Measurements from ENCODE around the gene DNMT3A.
A peak's percentile ranks its signal among the peaks of the same experiment; 100 is the strongest.

Gene DNMT3A

DNA sequence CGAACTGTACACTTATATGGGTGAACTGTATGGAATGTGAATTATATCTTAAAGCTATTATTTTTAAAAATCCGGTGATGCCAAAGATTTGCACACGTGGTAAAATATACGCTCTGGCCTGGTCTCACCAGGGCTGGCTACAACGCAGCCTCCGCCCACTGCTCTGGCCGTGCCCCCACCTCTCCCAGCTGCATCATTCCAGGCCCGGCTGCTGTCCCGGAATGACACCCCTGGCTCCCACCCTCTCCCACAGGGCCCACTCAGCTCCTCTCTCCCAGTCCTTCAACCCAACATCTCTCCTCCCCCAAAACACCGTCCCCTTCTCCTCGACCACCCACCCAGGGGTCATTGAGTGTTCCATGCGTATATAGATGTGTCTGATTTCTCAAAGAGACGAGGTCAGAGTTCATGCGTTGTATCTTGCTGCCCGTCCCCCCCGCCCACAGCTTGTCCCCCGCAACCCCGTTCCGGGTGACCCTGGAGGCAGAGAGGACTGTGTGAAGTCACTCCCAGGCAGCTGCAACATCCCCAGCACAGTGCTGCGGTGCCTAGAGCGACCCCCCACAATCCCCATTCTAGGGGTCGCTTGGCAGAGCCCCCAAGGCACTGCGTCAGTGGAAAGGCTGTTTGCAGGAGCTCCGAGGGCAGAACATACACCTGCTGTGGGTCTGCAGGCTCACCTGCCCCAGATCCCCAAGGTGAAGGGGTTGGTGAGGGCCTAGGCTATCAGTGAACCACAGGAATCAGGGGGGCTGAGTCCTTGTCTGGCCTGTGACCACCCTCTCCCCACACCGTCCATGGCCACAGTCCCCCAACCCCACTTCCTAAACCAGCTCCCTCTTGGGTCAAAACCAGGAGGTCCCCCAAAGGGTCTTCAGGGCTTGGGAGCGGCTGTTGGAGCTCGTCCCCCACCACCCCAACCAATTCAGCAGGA lies 13.3 kb downstream of the DNMT3A start:
- DNase-seq (ENCODE audit: extremely low read depth in 1 of 2, low read depth in 1 of 2), result no peak

DNA sequence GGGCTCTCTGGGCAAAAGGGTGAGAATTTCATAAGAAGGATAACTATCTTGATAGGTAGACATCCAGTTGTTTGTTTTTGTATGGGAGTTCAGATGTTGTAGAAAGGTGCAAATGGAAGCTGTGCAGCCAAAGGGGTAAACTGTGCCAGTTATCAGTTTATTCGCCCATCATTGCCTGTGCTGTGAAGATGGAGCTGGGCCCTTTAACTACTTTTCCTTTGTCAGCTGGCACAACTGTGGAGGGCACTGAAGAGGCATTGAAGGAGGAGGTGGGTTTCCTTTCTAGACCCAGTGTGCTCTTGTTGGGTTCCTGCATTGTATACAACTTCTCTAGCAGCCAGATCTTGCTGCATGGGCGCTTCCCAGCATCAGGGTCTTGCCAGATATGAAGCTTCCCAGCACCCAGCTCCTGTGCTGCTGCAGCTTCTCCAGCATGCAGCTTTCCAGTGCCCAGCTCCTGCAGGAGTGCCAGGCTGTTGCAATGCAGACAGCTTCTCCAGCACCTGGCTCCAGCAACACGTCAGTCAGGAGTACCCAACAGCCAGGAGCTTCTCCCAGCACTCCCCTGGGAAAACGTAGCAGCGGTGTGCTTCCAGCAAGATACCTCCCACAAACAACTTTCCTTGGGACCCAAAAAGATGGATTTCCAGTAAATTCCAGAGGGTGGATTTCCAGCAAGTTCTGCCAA lies 15.3 kb downstream of the DNMT3A start:
- DNase-seq (ENCODE audit: extremely low read depth in 1 of 2, low read depth in 1 of 2), result no peak

DNA sequence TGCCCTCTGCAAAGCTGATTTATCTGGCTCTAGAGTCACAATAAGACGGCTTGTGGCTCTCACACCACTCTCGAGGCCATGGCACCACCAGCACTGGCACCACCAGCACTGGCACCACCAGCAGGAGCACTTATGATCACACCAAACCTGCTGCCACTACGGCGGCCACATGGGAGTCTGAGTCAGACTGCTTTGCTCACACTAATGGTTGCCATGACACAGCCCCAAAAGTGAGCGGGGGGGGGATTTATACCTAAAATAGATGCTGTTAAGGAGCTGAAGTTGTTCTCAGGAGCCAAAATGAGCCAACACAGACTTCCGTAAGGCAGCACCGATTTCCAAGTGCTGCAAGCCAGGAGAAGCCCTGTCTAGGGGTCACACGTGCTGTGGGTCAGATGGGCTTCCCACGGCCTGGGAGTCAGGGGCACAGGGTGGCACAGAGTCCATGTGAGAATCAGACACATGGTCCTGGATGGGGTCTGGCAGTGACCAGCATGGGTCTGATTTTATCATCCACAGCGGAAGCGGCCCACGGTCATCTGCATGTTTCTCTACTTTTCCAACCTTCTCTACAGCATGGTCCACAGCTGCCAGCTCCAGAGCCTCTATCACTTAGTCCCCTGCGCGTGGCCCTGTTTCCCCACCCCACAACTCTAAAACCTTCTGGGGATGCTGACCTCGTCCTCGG lies 16.7 kb downstream of the DNMT3A start:
- DNase-seq (ENCODE audit: extremely low read depth in 1 of 2, low read depth in 1 of 2), result no peak

GRCh38 chr2:25324251-25324650 lies 17.5 kb downstream of the DNMT3A start:
- DNase-seq (ENCODE audit: extremely low read depth in 1 of 2, low read depth in 1 of 2), result no peak

DNA sequence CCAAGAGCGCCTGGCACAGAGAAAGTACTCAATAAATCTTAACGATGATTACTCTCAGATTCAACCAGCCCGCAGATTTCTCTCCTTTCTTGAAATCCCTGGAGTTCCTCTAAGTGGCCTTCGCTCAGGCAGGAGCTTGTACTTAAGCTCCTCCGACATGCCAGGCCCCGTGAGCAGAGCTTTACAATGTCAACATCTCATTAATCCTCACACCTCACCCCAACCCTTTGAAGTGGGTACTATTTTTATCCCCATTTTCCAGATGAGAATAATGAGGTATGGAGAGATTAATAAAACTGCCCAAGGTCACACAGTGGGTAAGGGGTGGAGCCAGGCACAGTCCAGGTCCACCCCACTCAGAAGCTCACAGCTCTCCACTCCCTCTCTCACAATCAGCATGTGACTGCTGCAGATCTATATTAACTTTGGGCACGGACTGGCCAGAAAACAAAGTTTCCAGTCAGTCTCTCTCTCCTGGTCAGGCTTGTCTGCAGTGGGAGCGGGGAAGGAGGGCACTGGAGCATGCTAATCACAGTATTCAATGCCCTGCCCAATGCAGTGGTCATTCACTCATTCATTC lies 18.0 kb downstream of the DNMT3A start:
- DNase-seq (ENCODE audit: extremely low read depth in 1 of 2, low read depth in 1 of 2), result no peak

DNA sequence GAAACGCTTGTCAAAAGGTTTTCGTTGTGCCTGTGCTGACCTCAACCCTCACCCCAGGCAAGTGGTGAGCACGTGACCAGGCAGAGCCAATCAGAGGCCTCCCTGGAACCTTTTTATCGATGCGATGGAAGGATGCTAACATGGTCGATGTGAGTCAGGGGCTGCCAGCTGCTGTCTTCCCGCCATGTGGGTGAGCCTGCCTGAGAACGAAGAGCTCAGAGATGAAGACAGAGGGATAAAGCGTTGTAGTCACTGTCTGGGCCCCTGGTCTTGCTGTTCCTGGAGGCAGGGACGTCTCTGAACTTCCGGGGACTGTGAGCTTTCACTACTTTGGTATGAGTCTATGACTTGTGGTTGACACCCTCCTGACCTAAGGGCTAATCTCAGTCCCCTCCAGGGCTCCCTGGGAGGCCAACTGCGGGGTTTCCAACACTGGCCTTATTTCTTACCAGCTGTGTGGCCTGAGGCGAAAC lies 18.6 kb downstream of the DNMT3A start:
- no peak for DNase-seq (ENCODE audit: extremely low read depth in 1 of 2, low read depth in 1 of 2)

DNA sequence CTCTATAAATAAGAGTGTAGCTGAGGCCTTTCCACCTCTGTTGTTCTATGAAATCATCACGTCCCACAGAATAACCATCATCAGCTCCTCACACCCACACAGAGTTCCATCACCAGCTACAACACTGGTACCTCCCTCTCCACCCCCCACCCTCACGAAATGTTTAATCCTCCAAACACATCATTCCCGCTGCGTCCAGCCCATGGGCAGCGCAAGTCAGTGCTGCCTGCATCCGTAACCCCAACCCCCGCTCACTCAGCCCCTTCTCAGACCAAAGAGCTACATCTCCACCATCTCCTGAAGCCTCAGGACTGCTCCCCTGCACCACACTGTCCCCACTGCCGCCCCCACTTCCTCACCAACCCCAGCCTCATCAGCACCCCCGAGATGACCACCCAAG lies 19.4 kb downstream of the DNMT3A start:
- no peak for DNase-seq (ENCODE audit: extremely low read depth in 1 of 2, low read depth in 1 of 2)

DNA sequence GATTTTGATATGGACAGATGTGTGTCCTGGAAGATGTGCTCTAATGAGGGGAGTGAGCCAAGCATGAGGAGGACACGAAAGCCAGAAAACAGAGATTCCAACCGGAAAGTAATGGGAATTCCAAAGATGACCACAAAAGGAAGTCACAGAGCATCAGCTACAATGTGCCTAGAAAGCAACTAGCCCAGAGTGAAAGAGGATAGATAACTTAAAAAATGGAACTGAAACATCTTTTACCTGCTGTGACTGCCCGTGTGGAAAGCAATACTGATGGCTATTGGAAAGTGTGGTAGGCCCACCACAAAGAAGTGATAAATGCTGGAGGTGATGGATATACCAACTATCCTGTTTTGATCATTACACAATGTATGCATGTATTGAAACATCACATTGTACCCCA lies 21.6 kb downstream of the DNMT3A start:
- DNase-seq (ENCODE audit: extremely low read depth in 1 of 2, low read depth in 1 of 2), result no peak

DNA sequence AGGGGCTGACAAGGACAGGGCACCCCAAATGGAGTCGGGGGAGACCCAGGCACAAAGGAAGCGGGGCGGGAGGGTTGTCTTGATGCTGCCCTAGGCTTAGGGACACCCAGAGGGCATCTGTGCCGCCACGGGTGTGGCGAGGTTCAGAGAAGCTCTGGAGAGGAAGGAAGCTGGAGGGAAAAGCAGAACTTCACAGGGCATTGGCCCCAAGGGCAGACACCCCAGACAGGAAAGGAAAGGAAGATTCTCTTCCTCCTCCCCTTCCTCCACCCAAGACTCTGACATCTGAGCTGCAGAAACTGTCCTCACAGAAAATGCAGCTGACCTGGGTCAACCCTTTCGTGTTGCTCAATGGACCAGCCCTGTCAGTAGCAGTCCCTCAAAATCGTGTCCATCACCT lies 25.6 kb downstream of the DNMT3A start:
- DNase-seq (ENCODE audit: extremely low read depth in 1 of 2, low read depth in 1 of 2), result no peak

DNA sequence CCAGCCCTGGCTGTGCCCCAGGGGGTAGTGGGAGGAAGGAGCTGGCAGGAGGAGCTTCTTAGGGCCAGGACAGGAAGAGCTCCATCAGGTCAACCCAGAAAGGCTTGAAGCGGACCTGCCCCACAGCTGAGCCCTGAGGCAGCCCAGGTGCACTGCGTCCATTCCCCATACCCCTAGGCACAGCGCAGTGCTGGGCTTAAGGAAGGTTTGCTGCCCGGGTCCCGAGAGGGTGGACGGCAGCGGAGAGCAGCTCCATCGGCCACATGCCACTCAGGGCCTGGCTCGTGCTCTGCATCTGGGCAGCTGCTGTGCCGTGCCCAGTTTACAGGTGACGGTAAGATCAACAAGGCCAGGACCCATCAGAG lies 26.4 kb downstream of the DNMT3A start:
- no peak for DNase-seq (ENCODE audit: extremely low read depth in 1 of 2, low read depth in 1 of 2)

DNA sequence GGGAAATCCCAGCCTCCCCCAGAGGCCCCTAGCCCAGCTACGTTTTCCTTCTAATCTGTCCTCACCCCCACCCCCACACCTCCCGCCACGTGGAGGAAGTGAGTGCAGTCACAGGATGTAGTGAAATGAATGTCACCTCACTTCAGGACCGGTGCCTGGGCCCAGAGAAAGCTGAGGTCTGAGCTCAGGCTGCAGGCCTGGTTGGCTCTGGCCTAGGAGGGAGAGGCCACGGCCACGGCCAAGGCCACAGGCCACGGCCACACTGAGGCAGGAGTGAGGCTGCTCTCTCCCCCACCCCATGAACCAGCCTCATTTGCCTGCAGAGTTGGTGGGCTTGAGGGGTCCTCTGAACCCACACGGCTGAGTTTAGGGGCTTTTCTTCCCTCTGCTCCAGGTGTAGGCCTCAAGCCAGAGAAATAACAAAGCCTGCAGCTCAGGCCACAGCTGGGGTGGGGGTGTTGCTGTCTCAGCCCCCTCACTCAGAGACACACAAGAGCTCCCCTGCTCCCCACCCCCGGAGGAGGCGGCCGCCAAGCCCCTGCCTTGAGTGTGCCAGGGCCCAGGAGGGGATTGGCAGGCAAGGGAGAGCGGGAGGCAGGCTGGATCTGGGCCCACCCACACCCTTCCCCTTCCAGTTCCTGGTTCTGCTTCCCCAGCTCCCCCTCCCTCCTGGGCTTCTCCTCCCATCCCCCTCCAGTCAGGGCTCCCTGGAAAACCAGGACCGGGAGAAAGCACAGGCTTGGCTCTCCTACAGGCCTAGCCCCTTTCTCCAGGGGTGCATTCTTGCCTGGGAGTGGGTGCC lies 27.0 kb downstream of the DNMT3A start:
- peak in 1 of 2 donors; percentile 44 for DNase-seq (ENCODE audit: extremely low read depth in 1 of 2, low read depth in 1 of 2)

DNA sequence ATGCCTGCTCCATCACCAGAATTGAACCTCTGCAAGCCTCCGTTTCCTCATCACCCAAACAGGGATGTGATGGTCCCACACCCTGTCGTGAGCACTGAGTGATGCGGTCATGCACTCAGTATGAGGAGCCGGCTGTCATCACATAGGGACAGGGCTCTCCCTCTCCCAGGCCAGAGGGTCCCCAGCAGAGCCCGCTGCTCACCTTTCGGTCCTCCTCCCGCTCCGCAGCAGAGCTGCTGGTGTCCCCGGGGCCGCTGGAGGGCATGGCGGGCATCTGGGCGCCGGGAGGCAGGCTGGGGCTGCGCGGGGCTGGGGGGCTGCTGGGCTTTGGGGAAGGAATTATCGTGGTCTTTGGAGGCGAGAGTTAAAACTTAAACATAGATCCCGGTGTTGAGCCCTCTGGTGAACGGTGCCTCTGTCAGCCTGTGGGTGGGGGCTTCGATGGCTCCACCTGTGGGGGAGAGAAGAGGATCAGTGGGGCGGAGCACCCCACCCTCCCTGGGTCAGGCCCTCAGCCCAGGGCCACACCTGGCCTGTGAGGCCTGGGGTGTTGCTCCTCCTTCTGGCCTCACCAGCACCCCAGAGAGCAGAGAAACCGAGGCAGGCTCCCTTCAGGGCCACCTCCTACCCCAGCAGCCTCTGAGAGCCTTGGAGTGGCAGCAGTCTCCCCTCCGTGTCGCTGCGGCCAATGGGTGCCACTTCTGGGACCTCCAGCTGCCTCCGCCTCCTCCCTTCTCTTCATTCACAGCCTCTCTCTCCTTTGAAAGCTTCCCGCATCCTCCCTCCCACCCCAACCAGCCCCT lies 27.8 kb downstream of the DNMT3A start:
- no peak for DNase-seq (ENCODE audit: extremely low read depth in 1 of 2, low read depth in 1 of 2)

DNA sequence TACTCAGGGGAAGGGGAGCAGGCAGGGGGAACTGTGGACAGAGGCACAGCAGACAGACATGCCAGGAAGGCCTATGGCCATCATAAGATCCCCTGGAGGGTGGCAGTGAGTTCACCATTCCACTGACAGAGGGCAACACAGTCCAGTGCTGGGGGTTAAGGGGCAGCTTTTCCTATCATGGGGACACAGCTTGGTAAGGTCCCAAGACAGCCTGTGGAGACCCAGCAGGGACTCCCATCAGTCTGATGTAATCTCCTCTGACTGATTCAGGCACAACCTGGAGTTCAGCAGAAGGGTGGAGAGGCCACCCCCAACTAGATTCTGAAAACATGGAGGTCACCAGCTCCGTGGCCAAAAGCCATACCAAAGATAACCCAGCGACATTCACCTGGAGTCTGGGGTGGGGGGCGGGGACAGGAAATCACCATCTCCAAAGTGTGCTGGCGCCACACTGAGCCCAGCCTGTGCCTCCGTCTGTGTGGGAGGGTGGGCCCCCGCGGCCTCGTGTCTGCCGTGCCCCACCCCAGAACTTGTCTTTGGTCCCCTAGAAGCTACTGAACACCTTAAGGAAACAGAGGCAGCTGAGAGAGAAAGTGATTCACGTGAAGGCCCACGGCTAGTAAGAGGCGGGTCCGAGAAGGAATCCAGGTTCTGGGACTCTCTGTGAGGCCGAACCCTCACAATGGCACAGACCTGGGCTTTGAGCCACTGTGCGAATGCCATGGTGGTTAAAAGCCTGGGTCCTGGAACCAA lies 28.6 kb downstream of the DNMT3A start:
- DNase-seq (ENCODE audit: extremely low read depth in 1 of 2, low read depth in 1 of 2), result no peak

- DNase-seq (ENCODE audit: extremely low read depth in 1 of 2, low read depth in 1 of 2), result no peak
These were observed 29.7 kb downstream of the DNMT3A start for GRCh38 chr2:25311865-25312575.

DNA sequence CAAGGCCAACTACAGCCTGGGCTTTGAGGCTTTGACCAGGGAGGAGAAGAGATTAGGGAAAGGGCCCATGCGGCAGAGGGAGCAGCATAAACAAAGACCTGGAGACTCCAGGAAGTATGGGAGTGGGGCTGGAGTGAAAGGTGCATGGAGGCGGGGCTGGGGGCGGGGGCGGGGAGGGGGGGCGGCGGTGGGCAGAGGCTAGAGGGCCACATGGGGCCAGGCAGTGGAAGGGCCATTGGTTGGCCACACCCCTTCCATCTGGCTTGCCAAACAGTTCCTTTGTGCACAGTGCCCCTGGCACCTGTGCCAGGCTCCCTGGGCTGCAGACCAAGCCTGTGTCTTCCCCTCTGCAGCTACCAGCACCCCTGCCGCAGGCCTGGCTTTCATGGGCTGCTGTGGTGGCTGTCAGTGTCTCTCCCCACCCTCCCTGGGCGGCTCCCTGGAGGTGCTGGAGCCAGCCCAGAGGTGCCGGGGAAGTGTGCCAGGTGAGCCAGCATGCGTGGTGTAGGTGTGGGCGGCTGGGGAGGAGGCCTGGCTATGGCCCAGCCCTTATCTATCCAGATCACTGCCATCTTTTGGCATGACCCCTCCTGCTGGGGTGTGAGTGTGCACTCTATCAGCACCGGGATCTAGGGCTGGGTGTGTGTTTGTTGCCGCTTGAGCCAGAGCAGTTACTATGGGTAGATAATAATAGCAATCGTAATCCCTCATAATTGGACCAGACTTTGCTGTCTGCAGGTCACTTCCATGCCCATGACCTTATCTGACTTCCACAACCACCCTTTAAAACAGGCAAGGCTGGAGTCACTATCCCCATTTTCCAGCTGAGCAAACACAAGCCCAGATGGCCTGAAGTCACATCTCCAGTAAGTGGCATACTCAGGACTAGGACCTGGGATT lies 30.5 kb downstream of the DNMT3A start:
- no peak for DNase-seq (ENCODE audit: extremely low read depth in 1 of 2, low read depth in 1 of 2)

GRCh38 chr2:25310709-25310964 lies 31.1 kb downstream of the DNMT3A start:
- no peak for DNase-seq (ENCODE audit: extremely low read depth in 1 of 2, low read depth in 1 of 2)

- peak in 1 of 2 donors; percentile 52 for DNase-seq (ENCODE audit: extremely low read depth in 1 of 2, low read depth in 1 of 2)
These were observed 32.3 kb downstream of the DNMT3A start for GRCh38 chr2:25309402-25309801.

GRCh38 chr2:25308599-25308998 lies 33.1 kb downstream of the DNMT3A start:
- DNase-seq (ENCODE audit: extremely low read depth in 1 of 2, low read depth in 1 of 2), result no peak

All from activated CD8-positive, alpha-beta memory T cell treated with anti-CD3 and anti-CD28 coated beads for 1 hour (primary cell).